ENCODE measurements around the gene MYO19. TPM values are rescaled to one million over a fixed set of nuclear protein-coding genes. Genes with fewer than 3 reads are reported as not detected.

Gene MYO19
- polyA plus RNA-seq, 1 experiment: 23.1 TPM

DNA sequence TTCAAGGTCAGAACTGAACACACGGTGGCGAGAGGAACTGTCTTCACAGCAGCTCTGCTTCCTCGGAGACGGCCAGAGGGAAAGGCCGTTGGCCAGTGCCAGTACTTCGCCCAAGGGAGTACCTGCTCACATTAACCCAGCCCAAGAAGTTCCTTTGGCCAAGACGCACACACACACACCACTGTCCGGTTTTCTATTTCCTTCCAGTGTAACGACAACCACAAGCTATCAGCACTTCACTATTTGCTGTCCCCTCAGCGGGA is 9.3 kb upstream of the MYO19 start:
- Histone ChIP-seq H3K27me3 (ENCODE audit: control insufficient read depth, insufficient read depth, low read length) (no peaks in the 10 kb centered on the region), H3K27ac (ENCODE audit: low read depth, low read length) (peak overlapping the region; percentile 98), H3K9me3 (ENCODE audit: control insufficient read depth, insufficient read depth, low read length) (no peaks in the 10 kb centered on the region; the same call in 1 of the 2 replicates), H3K4me3 (ENCODE audit: low read depth, low read length) (peak overlapping the region; percentile 96)
- no peak for DNase-seq (ENCODE audit: low read depth, low spot score)
- ChIA-PET POLR2A (interaction anchor here (2.9 kb wide), 1 partner anchor 9 kb away, joined by 40 read pairs; the partner anchor contains the start of genes MYO19 and PIGW), CTCF (interaction anchor here (1.0 kb wide), 1 partner anchor 61 kb away, joined by 3 read pairs; no protein-coding TSS in a partner anchor)
- TF ChIP-seq, protein P1, sequence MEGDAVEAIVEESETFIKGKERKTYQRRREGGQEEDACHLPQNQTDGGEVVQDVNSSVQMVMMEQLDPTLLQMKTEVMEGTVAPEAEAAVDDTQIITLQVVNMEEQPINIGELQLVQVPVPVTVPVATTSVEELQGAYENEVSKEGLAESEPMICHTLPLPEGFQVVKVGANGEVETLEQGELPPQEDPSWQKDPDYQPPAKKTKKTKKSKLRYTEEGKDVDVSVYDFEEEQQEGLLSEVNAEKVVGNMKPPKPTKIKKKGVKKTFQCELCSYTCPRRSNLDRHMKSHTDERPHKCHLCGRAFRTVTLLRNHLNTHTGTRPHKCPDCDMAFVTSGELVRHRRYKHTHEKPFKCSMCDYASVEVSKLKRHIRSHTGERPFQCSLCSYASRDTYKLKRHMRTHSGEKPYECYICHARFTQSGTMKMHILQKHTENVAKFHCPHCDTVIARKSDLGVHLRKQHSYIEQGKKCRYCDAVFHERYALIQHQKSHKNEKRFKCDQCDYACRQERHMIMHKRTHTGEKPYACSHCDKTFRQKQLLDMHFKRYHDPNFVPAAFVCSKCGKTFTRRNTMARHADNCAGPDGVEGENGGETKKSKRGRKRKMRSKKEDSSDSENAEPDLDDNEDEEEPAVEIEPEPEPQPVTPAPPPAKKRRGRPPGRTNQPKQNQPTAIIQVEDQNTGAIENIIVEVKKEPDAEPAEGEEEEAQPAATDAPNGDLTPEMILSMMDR (IDR thresholded peaks at IDR 0.05; ENCODE audit: low read depth, low read length): 0 out of 2 replicates have a peak, but pooled peaks have one; percentile 17

DNA sequence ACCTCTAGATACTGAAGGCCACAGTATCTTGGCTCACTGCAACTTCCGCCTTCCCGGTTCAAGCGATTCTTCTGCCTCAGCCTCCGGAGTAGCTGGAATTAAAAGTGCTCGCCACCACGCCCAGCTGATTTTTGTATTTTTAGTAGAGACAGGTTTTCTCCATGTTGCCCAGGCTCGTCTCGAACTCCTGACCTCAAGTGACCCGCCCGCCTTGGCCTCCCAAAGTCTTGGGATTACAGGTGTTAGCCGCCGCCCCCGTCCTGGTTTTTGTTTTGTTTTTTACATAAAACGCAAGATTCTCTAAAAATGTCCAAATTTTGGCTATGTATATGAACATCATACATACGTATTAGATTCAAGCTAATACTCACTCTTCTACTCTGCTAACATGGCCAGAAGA is 8.1 kb upstream of the MYO19 start:
- CTCF ChIA-PET: no interaction called here

DNA sequence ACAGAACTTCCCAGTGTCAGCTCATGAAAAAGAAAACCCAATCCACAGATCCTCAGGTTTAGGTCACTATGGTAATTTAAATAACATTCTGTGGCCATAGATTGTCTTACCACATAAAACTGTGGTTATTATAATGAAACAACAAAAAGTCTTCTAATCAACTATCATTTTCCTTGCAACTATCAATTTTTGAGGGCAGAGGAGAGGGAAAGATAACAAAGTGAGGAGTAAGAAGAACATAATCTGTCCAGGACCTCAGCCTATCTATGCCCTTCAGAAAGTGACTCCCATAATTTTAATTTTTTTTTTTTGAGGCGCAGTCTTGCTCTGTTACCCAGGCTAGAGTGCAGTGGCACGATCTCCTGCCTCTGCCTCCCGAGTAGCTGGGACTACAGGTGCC is 6.0 kb upstream of the MYO19 start:
- Histone ChIP-seq H3K4me3 (ENCODE audit: low read depth, low read length) (no peak overlapping the region), H3K27ac (ENCODE audit: low read depth, low read length) (no peak overlapping the region), H3K9me3 (ENCODE audit: control insufficient read depth, insufficient read depth, low read length) (no peaks in the 10 kb centered on the region; the same call in 1 of the 2 replicates), H3K27me3 (ENCODE audit: control insufficient read depth, insufficient read depth, low read length) (no peaks in the 10 kb centered on the region)
- ChIA-PET CTCF (interaction anchor here (0.7 to 1.1 kb wide), 3 partner anchors 18 to 62 kb away, joined by 3 to 6 read pairs (median 3); no protein-coding TSS in a partner anchor), POLR2A (interaction anchor here (0.7 kb wide), 1 partner anchor 11 kb away, joined by 5 read pairs; no protein-coding TSS in a partner anchor)
- TF ChIP-seq, protein P1 (IDR thresholded peaks at IDR 0.05; ENCODE audit: low read depth, low read length): no peak
- no peak for DNase-seq (ENCODE audit: low read depth, low spot score)

More for the DNA sequence above, 8.1 kb upstream of the MYO19 start:
- Histone ChIP-seq H3K4me3 (ENCODE audit: low read depth, low read length) (no peak overlapping the region), H3K27ac (ENCODE audit: low read depth, low read length) (no peak overlapping the region), H3K27me3 (ENCODE audit: control insufficient read depth, insufficient read depth, low read length) (no peaks in the 10 kb centered on the region), H3K9me3 (ENCODE audit: control insufficient read depth, insufficient read depth, low read length) (no peaks in the 10 kb centered on the region; the same call in 1 of the 2 replicates)
- DNase-seq (ENCODE audit: low read depth, low spot score): no peak
- TF ChIP-seq, protein P1 (IDR thresholded peaks at IDR 0.05; ENCODE audit: low read depth, low read length): no peak
- POLR2A ChIA-PET: no interaction called here

DNA sequence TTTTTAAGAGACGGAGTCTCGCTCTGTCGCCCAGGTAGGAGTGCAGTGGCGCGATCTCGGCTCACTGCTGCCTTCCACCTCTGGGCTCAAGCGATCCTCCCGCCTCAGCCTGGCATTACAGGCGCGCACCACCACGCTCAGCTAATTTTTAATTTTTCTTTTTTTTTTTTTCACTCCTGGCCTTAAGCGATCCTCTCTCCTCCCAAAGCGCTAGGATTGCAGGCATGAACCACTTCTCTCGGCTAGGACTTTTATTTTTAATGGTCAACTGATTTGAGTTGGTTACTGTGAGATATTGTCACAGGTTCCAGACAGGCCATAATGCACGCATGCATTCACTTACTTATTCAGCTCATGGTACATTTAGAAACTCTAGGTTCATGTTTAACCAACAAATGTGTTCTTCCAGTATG is 1.0 kb upstream of the MYO19 start:
- peak overlapping the region; percentile 93 for H3K4me3 ChIP-seq (ENCODE audit: low read depth, low read length)
- H3K9me3 ChIP-seq (ENCODE audit: control insufficient read depth, insufficient read depth, low read length): no peaks in the 10 kb centered on the region; the same call in 1 of the 2 replicates
- no peaks in the 10 kb centered on the region for H3K27me3 ChIP-seq (ENCODE audit: control insufficient read depth, insufficient read depth, low read length)
- ChIA-PET CTCF (no interaction called here), POLR2A (interaction anchor here (0.6 to 3.0 kb wide), 3 partner anchors 9 to 65 kb away, joined by 3 to 40 read pairs (median 4); partner anchors contain the start of gene GGNBP2)
- H3K27ac ChIP-seq (ENCODE audit: low read depth, low read length): peak overlapping the region; percentile 94
- DNase-seq (ENCODE audit: low read depth, low spot score): no peak
- TF ChIP-seq, protein P1 (IDR thresholded peaks at IDR 0.05; ENCODE audit: low read depth, low read length): no peak

DNA sequence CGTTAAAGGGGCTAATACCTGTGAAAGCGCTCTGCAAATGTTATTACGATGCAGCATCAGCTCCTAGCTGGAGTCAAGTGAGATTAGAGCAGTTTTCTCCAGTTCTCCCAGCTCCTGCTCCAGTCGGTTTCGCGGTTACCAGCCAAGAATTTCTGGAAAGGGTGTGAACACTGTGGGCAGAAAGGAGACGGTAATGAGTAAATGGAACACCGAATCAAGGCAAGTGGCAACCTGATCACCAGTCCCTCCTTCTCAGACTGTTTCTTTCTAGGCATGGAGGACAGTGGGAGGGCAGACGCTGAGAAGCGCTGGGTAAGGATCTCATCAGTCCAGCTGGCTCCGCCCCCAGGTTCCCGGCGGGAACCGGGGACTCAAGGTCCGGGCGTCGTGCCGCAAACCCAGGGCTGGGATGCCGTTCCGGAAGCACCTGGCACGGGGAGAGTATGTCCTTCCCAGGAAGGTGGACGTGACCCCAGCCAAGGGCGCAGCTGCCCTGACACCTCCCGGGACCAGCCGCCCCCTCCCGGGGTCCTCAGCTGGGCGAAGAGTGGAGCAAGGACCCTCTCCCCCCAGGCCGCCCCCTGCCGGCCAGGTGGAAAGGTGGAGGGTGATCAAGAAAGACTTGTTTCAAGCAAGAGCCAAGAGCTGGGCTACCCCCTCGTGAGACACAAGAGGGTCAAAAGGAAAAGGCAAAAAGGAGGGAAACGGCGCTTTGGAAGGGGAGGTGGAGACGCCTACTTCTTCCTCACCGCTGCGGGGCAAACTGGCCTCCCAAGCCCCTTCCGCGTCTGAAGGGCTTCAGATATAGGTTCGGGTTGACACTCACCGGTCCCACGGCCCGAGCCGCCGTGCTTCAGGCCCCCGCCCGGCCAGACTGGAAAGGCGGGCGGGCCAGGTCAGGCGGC is 481 bp downstream of the MYO19 start:
- CTCF ChIA-PET: interaction anchor here (0.6 to 1.5 kb wide), 4 partner anchors 9 to 51 kb away, joined by 3 to 5 read pairs (median 4); no protein-coding TSS in a partner anchor
- DNase-seq (ENCODE audit: low read depth, low spot score): no peak
- POLR2A ChIA-PET: interaction anchor here (3.0 kb wide), 1 partner anchor 11 kb away, joined by 40 read pairs; the partner anchor contains the start of gene GGNBP2
- Histone ChIP-seq H3K27ac (ENCODE audit: low read depth, low read length) (peak overlapping the region; percentile 77), H3K4me3 (ENCODE audit: low read depth, low read length) (peak overlapping the region; percentile 93), H3K9me3 (ENCODE audit: control insufficient read depth, insufficient read depth, low read length) (no peaks in the 10 kb centered on the region; the same call in 1 of the 2 replicates), H3K27me3 (ENCODE audit: control insufficient read depth, insufficient read depth, low read length) (no peaks in the 10 kb centered on the region)
- TF ChIP-seq, protein P1 (IDR thresholded peaks at IDR 0.05; ENCODE audit: low read depth, low read length): peak; percentile 61

Data from AG04450 (cell line).